Endothelial cell of umbilical vein (primary cell): Measurements from ENCODE around the gene NOPCHAP1. TPM values are rescaled to one million over a fixed set of nuclear protein-coding genes. Genes with fewer than 3 reads are reported as not detected.

Experiments
- BruUV-seq: library from RNA; stranded (reverse); fragments of 400-500 nt; replicated peaks from 2 replicates; lab custom pipeline; 2021; lab: Mats Ljungman, UMichigan
- CTCF ChIA-PET: fragments of 300-600, 350-600 bp; sonication (Branson Sonifier 250); formaldehyde crosslinking; loops from one replicate; lab custom pipeline; 2021; ENCODE audit warnings: antibody characterized with exemption, inconsistent platforms; lab: Charles Lee
- POLR2A ChIA-PET: fragments of 300-600, 350-600 bp; sonication (Branson Sonifier 250); formaldehyde crosslinking; loops from one replicate; lab custom pipeline; 2021; ENCODE audit warnings: antibody characterized with exemption, inconsistent platforms; lab: Charles Lee
- DNase-seq: peaks from one replicate; pipeline ENCODE4 v3.0.0-alpha.2; 2011; ENCODE audit warnings: low read depth, low spot score
- FAIRE-seq: peaks from 2 replicates; lab custom pipeline; 2011; peaks lifted over from hg19 to GRCh38; lab: Jason Lieb, UNC
- H2AFZ ChIP-seq: 2 replicates; pipeline ENCODE4 v1.6.0; 2012; ENCODE audit warnings: low read depth, low read length, control low read depth, inconsistent platforms
- H3K27ac ChIP-seq: 2 replicates; pipeline ENCODE4 v1.5.1; 2011; ENCODE audit warnings: low read depth, mild to moderate bottlenecking, control low read depth, low read length, moderate library complexity; ENCODE audit not compliant: insufficient read depth
- H3K27me3 ChIP-seq, 2 experiments: 2 replicates each; pipeline versions ENCODE4 v1.6.0 to v1.6.1; 2011; ENCODE audit warnings: low read length in 2 of 2, mixed read lengths in 1 of 2; ENCODE audit not compliant: control insufficient read depth in 2 of 2, insufficient read depth in 2 of 2
- H3K36me3 ChIP-seq, 2 experiments: 2 replicates in 1 of 2; 3 replicates in 1 of 2; pipeline ENCODE4 v1.5.1; 2011; ENCODE audit warnings: low read length in 2 of 2, mild to moderate bottlenecking in 1 of 2, moderate library complexity in 1 of 2; ENCODE audit not compliant: control insufficient read depth in 2 of 2, insufficient read depth in 2 of 2; ENCODE audit errors: extremely low read depth in 1 of 2
- H3K4me1 ChIP-seq: 3 replicates; pipeline ENCODE4 v1.5.1; 2011; ENCODE audit warnings: mild to moderate bottlenecking, low read length; ENCODE audit not compliant: control insufficient read depth, insufficient read depth; ENCODE audit errors: extremely low read depth
- H3K4me2 ChIP-seq: 2 replicates; pipeline ENCODE4 v1.6.1; 2011; ENCODE audit warnings: low read length, control low read depth, mixed read lengths; ENCODE audit not compliant: insufficient read depth
- H3K4me3 ChIP-seq, 3 experiments: fragments of 200-600 bp in 1 of 3; sonication (generic), shearing (Covaris generic) in 1 of 3; replicated peaks in 1 of 3; 2 replicates each; pipeline ENCODE4 v1.5.1; 2011 to 2016; ENCODE audit warnings: control low read depth in 3 of 3, low read length in 3 of 3, mild to moderate bottlenecking in 2 of 3, inconsistent platforms in 1 of 3, low read depth in 1 of 3, moderate library complexity in 1 of 3; ENCODE audit not compliant: insufficient read depth in 1 of 3
- H3K79me2 ChIP-seq: 2 replicates; pipeline ENCODE4 v1.6.0; 2012; ENCODE audit warnings: low read length, inconsistent platforms; ENCODE audit not compliant: control insufficient read depth, insufficient read depth
- H3K9ac ChIP-seq: replicated peaks from 2 replicates; pipeline ENCODE3; 2011; ENCODE audit warnings: low read length, control low read depth; ENCODE audit not compliant: insufficient read depth; ENCODE audit errors: extremely low read depth
- H3K9me1 ChIP-seq: replicated peaks from 3 replicates; pipeline ENCODE4 v1.6.0; 2011; ENCODE audit warnings: mild to moderate bottlenecking, low read length; ENCODE audit not compliant: control insufficient read depth, insufficient read depth; ENCODE audit errors: extremely low read depth
- H3K9me3 ChIP-seq: replicated peaks from 2 replicates; pipeline ENCODE4 v1.5.1; 2012; ENCODE audit warnings: low read length, inconsistent platforms; ENCODE audit not compliant: control insufficient read depth, insufficient read depth
- H4K20me1 ChIP-seq: replicated peaks from 2 replicates; pipeline ENCODE3; 2011; ENCODE audit warnings: mild to moderate bottlenecking, low read length; ENCODE audit not compliant: control insufficient read depth, insufficient read depth; ENCODE audit errors: extremely low read depth
- CTCF ChIP-seq, 2 donors: IDR thresholded peaks; 1 replicate in 1 of 2; 2 replicates in 1 of 2; pipeline ENCODE4 v1.5.1; 2011; ENCODE audit warnings: low read length in 2 of 2, mild to moderate bottlenecking in 2 of 2, moderate library complexity in 2 of 2, control low read depth in 1 of 2, inconsistent platforms in 1 of 2, low read depth in 1 of 2; ENCODE audit not compliant: insufficient read depth in 1 of 2; ENCODE audit errors: extremely low read depth in 1 of 2
- EZH2 ChIP-seq: IDR thresholded peaks from 2 replicates; pipeline ENCODE4 v1.6.1; 2012; ENCODE audit warnings: borderline replicate concordance, low read depth, mild to moderate bottlenecking, moderate library complexity, low read length, inconsistent platforms; ENCODE audit not compliant: severe bottlenecking
- FOS ChIP-seq: IDR thresholded peaks from 2 replicates; pipeline ENCODE4 v1.6.1; 2011; ENCODE audit warnings: mild to moderate bottlenecking, low read length, moderate library complexity, borderline replicate concordance; ENCODE audit not compliant: insufficient read depth
- GATA2 ChIP-seq: IDR thresholded peaks from 2 replicates; pipeline ENCODE4 v1.7.0; 2011; ENCODE audit warnings: low read depth, mild to moderate bottlenecking, moderate library complexity, mixed read lengths, low read length; ENCODE audit not compliant: insufficient read length, insufficient read depth
- JUN ChIP-seq: IDR thresholded peaks from 2 replicates; pipeline ENCODE4 v1.6.1; 2011; ENCODE audit warnings: borderline replicate concordance, low read depth; ENCODE audit not compliant: insufficient read length, insufficient read depth
- MAX ChIP-seq: IDR thresholded peaks from 2 replicates; pipeline ENCODE4 v1.6.1; 2011; ENCODE audit not compliant: insufficient read depth, insufficient read length
- MYC ChIP-seq: IDR thresholded peaks from one replicate; pipeline ENCODE4 v1.6.1; 2011; ENCODE audit warnings: mild to moderate bottlenecking, low read depth, low read length
- POLR2A ChIP-seq: IDR thresholded peaks from 2 replicates; pipeline ENCODE4 v1.6.1; 2012; ENCODE audit warnings: low read depth, mild to moderate bottlenecking, control low read depth, low read length
- POLR2AphosphoS5 ChIP-seq: IDR thresholded peaks from 2 replicates; pipeline ENCODE4 v1.6.1; 2012; ENCODE audit warnings: low read depth, mild to moderate bottlenecking, control low read depth, low read length, moderate library complexity; ENCODE audit not compliant: insufficient read depth
- dilution Hi-C: fragments of 300-500 bp; cut with MboI; formaldehyde crosslinking; loops from one replicate; pipeline ENCODE4 v1.15.0; 2019; ENCODE audit warnings: low sequenced_read_pairs; ENCODE audit not compliant: extremely low pct_ligation_motif_present
- intact Hi-C: fragments of 100-400 bp; cut with micrococcal nuclease; formaldehyde crosslinking; loops from one replicate; pipeline ENCODE4 v1.10.0; 2022
- polyA plus RNA-seq, 4 experiments: library from polyadenylated mRNA; depleted of rRNA in 3 of 4; stranded (reverse) in 3 of 4; unstranded in 1 of 4; fragments of >200 nt; gene quantifications; 2 replicates each; pipeline versions ENCODE4 v1.2.1 to v1.2.3, GENCODE V29; 2011 to 2012; ENCODE audit warnings: missing spikeins in 1 of 4
- total RNA-seq: library from RNA; stranded (reverse); gene quantifications from 2 replicates; pipeline ENCODE4 v1.2.3, GENCODE V29; 2021

Gene NOPCHAP1
- total and polyA plus RNA-seq, 2 donors (not counting 3 experiments of a cell fraction or from before 2014, with no cell fraction given), result 6.1 to 17.8 TPM

GRCh38 chr12:104990950-104991349 lies 4.8 kb downstream of the NOPCHAP1 start:
- Histone ChIP-seq H3K9me1 (no peaks in the 10 kb centered on the region), H3K9ac (no peak overlapping the region), H3K36me3 (peaks cover 3 to 6% of the 10 kb centered on the region in 2 experiments), H3K4me1 (peaks cover 16% of the 10 kb centered on the region), H3K27me3 (no peaks in the 10 kb centered on the region), H3K9me3 (no peaks in the 10 kb centered on the region), H3K4me3 (no peak overlapping the region), H3K27ac (no peak overlapping the region), H4K20me1 (no peaks in the 10 kb centered on the region), H3K79me2 (peaks cover 13% of the 10 kb centered on the region), H3K4me2 (no peak overlapping the region), H2AFZ (no peak overlapping the region)
- no TSS peak for BruUV-seq
- dilution Hi-C loops (no loop called here), intact Hi-C loops (no loop called here)
- TF ChIP-seq MYC (no peak), JUN (no peak), GATA2 (no peak), EZH2 (no peak), POLR2AphosphoS5 (no peak)
- POLR2A ChIA-PET, result no interaction called here
- FAIRE-seq, result no peak
- CTCF ChIA-PET, result interaction anchor here (1.4 to 1.5 kb wide), 2 partner anchors 32 to 609 kb away, joined by 3 to 6 read pairs; no protein-coding TSS in a partner anchor
- no peak for DNase-seq

GRCh38 chr12:104991565-104992128 lies 5.5 kb downstream of the NOPCHAP1 start:
- Histone ChIP-seq H3K9ac (no peak overlapping the region), H3K9me3 (no peaks in the 10 kb centered on the region), H3K9me1 (no peaks in the 10 kb centered on the region), H3K4me1 (peaks cover 16% of the 10 kb centered on the region), H3K4me2 (no peak overlapping the region), H3K79me2 (peaks cover 13% of the 10 kb centered on the region), H3K4me3 (no peak overlapping the region), H3K27me3 (no peaks in the 10 kb centered on the region), H3K36me3 (peaks cover 3 to 8% of the 10 kb centered on the region in 2 experiments), H4K20me1 (no peaks in the 10 kb centered on the region), H2AFZ (no peak overlapping the region), H3K27ac (no peak overlapping the region)
- intact Hi-C loops (no loop called here), dilution Hi-C loops (no loop called here)
- ChIA-PET CTCF (interaction anchor here (1.4 kb wide), 1 partner anchor 33 kb away, joined by 3 read pairs; no protein-coding TSS in a partner anchor), POLR2A (no interaction called here)
- FAIRE-seq (no peak), DNase-seq (no peak)
- TF ChIP-seq EZH2 (no peak), JUN (no peak), MYC (no peak), POLR2AphosphoS5 (no peak), CTCF (IDR thresholded peaks at IDR 0.05; ENCODE audit: extremely low read depth in 1 of 2, insufficient read depth in 1 of 2, low read depth in 1 of 2, low read length in 2 of 2) (no peak), MAX (no peak), FOS (no peak), GATA2 (no peak), POLR2A (no peak)
- BruUV-seq, result no TSS peak
